HCT116 (cell line): ENCODE measurements around the gene MAIP1. TPM values are rescaled to one million over a fixed set of nuclear protein-coding genes. Genes with fewer than 3 reads are reported as not detected.
A peak's percentile ranks its signal among the peaks of the same experiment; 100 is the strongest.

Experiments
- ATAC-seq: fragments of 200-7000 bp; cut with Tn5 transposase; 2 replicates; pipeline ENCODE4 v1.9.1; 2020; ENCODE audit warnings: mild to moderate bottlenecking, moderate library complexity
- Bru-seq: library from RNA; stranded (reverse); fragments of 400-500 nt; gene quantifications from one replicate; lab custom pipeline; 2021; lab: Mats Ljungman, UMichigan
- BruChase-seq, 2 experiments: library from RNA; stranded (reverse); fragments of 400-500 nt; gene quantifications; one replicate each; lab custom pipeline; 2021; lab: Mats Ljungman, UMichigan
- BruUV-seq: library from RNA; stranded (reverse); fragments of 400-500 nt; replicated peaks from 2 replicates; lab custom pipeline; 2021; lab: Mats Ljungman, UMichigan
- CTCF ChIA-PET: fragments of 300-600 bp; sonication (Branson Sonifier 250); formaldehyde crosslinking; loops from one replicate; lab custom pipeline; 2021; ENCODE audit warnings: antibody characterized with exemption; lab: Charles Lee
- POLR2A ChIA-PET: fragments of 300-600, 350-600 bp; sonication (Branson Sonifier 250); formaldehyde crosslinking; loops from one replicate; lab custom pipeline; 2021; ENCODE audit warnings: antibody characterized with exemption; lab: Charles Lee
- RAD21 ChIA-PET, 2 experiments: fragments of 300-600 bp; sonication (Branson Sonifier 250); formaldehyde crosslinking; loops; one replicate each; lab custom pipeline; 2023; ENCODE audit warnings: low total read pairs in 2 of 2; ENCODE audit not compliant: uncharacterized antibody in 2 of 2, unreplicated experiment in 2 of 2, low non-redundant PET in 1 of 2; lab: Charles Lee
- DNase-seq: peaks from one replicate; pipeline ENCODE4 v3.0.0-alpha.2; 2010; ENCODE audit warnings: low read depth, low spot score
- H2AFZ ChIP-seq: fragments of 200-600 bp; shearing (Covaris generic), sonication (generic); 2 replicates; pipeline ENCODE4 v1.6.1; 2017; ENCODE audit warnings: low read depth, mixed run types, mixed read lengths, antibody characterized with exemption, low read length; ENCODE audit not compliant: poor library complexity, severe bottlenecking
- H3K27ac ChIP-seq: 2 replicates; pipeline ENCODE4 v1.5.1; 2012; ENCODE audit warnings: low read depth, low read length
- H3K27me3 ChIP-seq: fragments of 200-600 bp; sonication (generic); 2 replicates; pipeline ENCODE4 v1.6.1; 2016; ENCODE audit warnings: mixed run types, low read length, mixed read lengths; ENCODE audit not compliant: insufficient read depth
- H3K36me3 ChIP-seq, 2 experiments: fragments of 200-500 bp in 1 of 2; fragments of 200-600 bp in 1 of 2; sonication (Bioruptor generic) in 1 of 2; sonication (generic) in 1 of 2; 2 replicates each; pipeline versions ENCODE4 v1.5.1 to v1.6.1; 2014 to 2016; ENCODE audit warnings: low read length in 2 of 2, inconsistent platforms in 1 of 2, mixed read lengths in 1 of 2, mixed run types in 1 of 2; ENCODE audit not compliant: insufficient read depth in 2 of 2, control insufficient read depth in 1 of 2
- H3K4me1 ChIP-seq, 2 experiments: fragments of 200-600 bp in 1 of 2; sonication (generic) in 1 of 2; 2 replicates each; pipeline versions ENCODE4 v1.5.1 to v1.6.1; 2012 to 2017; ENCODE audit warnings: low read length in 2 of 2, inconsistent platforms in 1 of 2, mild to moderate bottlenecking in 1 of 2, mixed read lengths in 1 of 2, mixed run types in 1 of 2, moderate library complexity in 1 of 2; ENCODE audit not compliant: insufficient read depth in 2 of 2, control insufficient read depth in 1 of 2
- H3K4me2 ChIP-seq: fragments of 200-600 bp; sonication (generic); 2 replicates; pipeline ENCODE4 v1.6.1; 2017; ENCODE audit warnings: mixed run types, low read length, mixed read lengths
- H3K4me3 ChIP-seq, 2 experiments: fragments of 200-600 bp in 1 of 2; sonication (generic) in 1 of 2; replicated peaks in 1 of 2; 2 replicates each; pipeline ENCODE4 v1.5.1; 2011 to 2016; ENCODE audit warnings: low read length in 2 of 2, control low read depth in 1 of 2, low read depth in 1 of 2, mild to moderate bottlenecking in 1 of 2, mixed read lengths in 1 of 2, mixed run types in 1 of 2
- H3K79me2 ChIP-seq: fragments of 200-600 bp; sonication (generic); 2 replicates; pipeline ENCODE4 v1.6.1; 2017; ENCODE audit warnings: mild to moderate bottlenecking, mixed run types, low read length, moderate library complexity, mixed read lengths; ENCODE audit not compliant: insufficient read depth
- H3K9ac ChIP-seq: fragments of 200-600 bp; sonication (generic); 2 replicates; pipeline ENCODE4 v1.6.1; 2016; ENCODE audit warnings: low read length, mixed read lengths
- H3K9me2 ChIP-seq: fragments of 200-600 bp; sonication (generic), shearing (Covaris generic); 2 replicates; pipeline ENCODE4 v1.6.1; 2017; ENCODE audit warnings: mixed run types, mild to moderate bottlenecking, moderate library complexity; ENCODE audit not compliant: insufficient read depth
- H3K9me3 ChIP-seq, 2 experiments: fragments of 200-500 bp in 1 of 2; fragments of 200-600 bp in 1 of 2; sonication (Bioruptor generic) in 1 of 2; sonication (generic) in 1 of 2; 2 replicates each; pipeline ENCODE4 v1.6.1; 2014 to 2017; ENCODE audit warnings: low read length in 2 of 2, mixed read lengths in 2 of 2, inconsistent platforms in 1 of 2, low read depth in 1 of 2, mild to moderate bottlenecking in 1 of 2, mixed run types in 1 of 2, moderate library complexity in 1 of 2; ENCODE audit not compliant: control insufficient read depth in 1 of 2, insufficient read depth in 1 of 2
- H4K20me1 ChIP-seq: fragments of 200-600 bp; sonication (generic), shearing (Covaris generic); 2 replicates; pipeline ENCODE4 v1.6.1; 2017; ENCODE audit warnings: mixed run types, mild to moderate bottlenecking, moderate library complexity; ENCODE audit not compliant: insufficient read depth
- CBX3 ChIP-seq: IDR thresholded peaks from 2 replicates; pipeline ENCODE4 v1.6.1; 2012; ENCODE audit warnings: low read depth
- CEBPB ChIP-seq: IDR thresholded peaks from 2 replicates; pipeline ENCODE4 v1.6.1; 2012; ENCODE audit warnings: low read depth
- EGR1 ChIP-seq: IDR thresholded peaks from 2 replicates; pipeline ENCODE4 v1.6.1; 2012; ENCODE audit warnings: low read depth
- ELF1 ChIP-seq: IDR thresholded peaks from 2 replicates; pipeline ENCODE4 v1.6.1; 2012; ENCODE audit warnings: low read depth, borderline replicate concordance
- FOSL1 ChIP-seq: IDR thresholded peaks from 2 replicates; pipeline ENCODE4 v1.6.1; 2012; ENCODE audit warnings: low read depth
- JUND ChIP-seq: IDR thresholded peaks from 2 replicates; pipeline ENCODE4 v1.6.1; 2012
- POLR2A ChIP-seq: IDR thresholded peaks from 2 replicates; pipeline ENCODE4 v1.7.0; 2011; ENCODE audit warnings: borderline replicate concordance; ENCODE audit not compliant: insufficient read depth, insufficient read length; ENCODE audit errors: extremely low read depth
- POLR2AphosphoS5 ChIP-seq: IDR thresholded peaks from 2 replicates; pipeline ENCODE4 v1.6.1; 2011; ENCODE audit warnings: mild to moderate bottlenecking, low read depth, low read length, moderate library complexity
- SIN3A ChIP-seq: IDR thresholded peaks from 2 replicates; pipeline ENCODE4 v1.6.1; 2012; ENCODE audit warnings: low read depth
- SP1 ChIP-seq: IDR thresholded peaks from 2 replicates; pipeline ENCODE4 v1.6.1; 2012; ENCODE audit warnings: low read depth
- SRF ChIP-seq: IDR thresholded peaks from 2 replicates; pipeline ENCODE4 v1.6.1; 2012; ENCODE audit warnings: low read depth
- ZNF274 ChIP-seq: fragments of 200-500 bp; sonication (Bioruptor generic); IDR thresholded peaks from 2 replicates; pipeline ENCODE4 v1.6.1; 2014; ENCODE audit warnings: mild to moderate bottlenecking, low read depth, low read length, inconsistent platforms
- intact Hi-C: fragments of 100-400 bp; cut with micrococcal nuclease; formaldehyde crosslinking; loops from 2 replicates; pipeline ENCODE4 v1.10.0; 2022
- long read RNA-seq: library from polyadenylated mRNA; unstranded; transcript quantifications from one replicate; pipeline ENCODE4 v2.0.0, GENCODE V29; 2021; ENCODE audit not compliant: unreplicated experiment
- polyA plus RNA-seq: library from polyadenylated mRNA; unstranded; fragments of >200 nt; gene quantifications from 2 replicates; pipeline ENCODE4 v1.2.1, GENCODE V29; 2012; ENCODE audit warnings: missing spikeins
- total RNA-seq: library from RNA; stranded (reverse); gene quantifications from one replicate; pipeline ENCODE4 v1.2.1, GENCODE V29; 2021; ENCODE audit not compliant: unreplicated experiment
- TF ChIP-seq, protein P1 (sequence below): IDR thresholded peaks from 2 replicates; pipeline ENCODE4 v1.6.1; 2012
- TF ChIP-seq, protein P2 (sequence below), 3 experiments: fragments of 200-600 bp in 1 of 3; sonication (generic) in 1 of 3; IDR thresholded peaks in 2 of 3; conservative IDR thresholded peaks in 1 of 3; 2 replicates each; pipeline ENCODE4 v1.5.1; 2012 to 2017; ENCODE audit warnings: low read depth in 2 of 3, low read length in 2 of 3, antibody characterized with exemption in 1 of 3, borderline replicate concordance in 1 of 3, control low read depth in 1 of 3, mild to moderate bottlenecking in 1 of 3, mixed read lengths in 1 of 3, mixed run types in 1 of 3, moderate library complexity in 1 of 3; ENCODE audit not compliant: insufficient read depth in 1 of 3
- TF ChIP-seq, protein P3 (sequence below): IDR thresholded peaks from 2 replicates; pipeline ENCODE4 v1.6.1; 2012; ENCODE audit warnings: low read depth
- TF ChIP-seq, protein P4 (sequence below): IDR thresholded peaks from 2 replicates; pipeline ENCODE4 v1.6.1; 2012

MAIP1 gene, protein sequence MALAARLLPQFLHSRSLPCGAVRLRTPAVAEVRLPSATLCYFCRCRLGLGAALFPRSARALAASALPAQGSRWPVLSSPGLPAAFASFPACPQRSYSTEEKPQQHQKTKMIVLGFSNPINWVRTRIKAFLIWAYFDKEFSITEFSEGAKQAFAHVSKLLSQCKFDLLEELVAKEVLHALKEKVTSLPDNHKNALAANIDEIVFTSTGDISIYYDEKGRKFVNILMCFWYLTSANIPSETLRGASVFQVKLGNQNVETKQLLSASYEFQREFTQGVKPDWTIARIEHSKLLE
- total RNA-seq (32.5 TPM), Bru-seq, nascent RNA (percentile 87 among the genes with signal in this experiment), BruChase-seq, experiment 1, labeled RNA remaining after a 6-hour chase (percentile 77 among the genes with signal in this experiment), BruChase-seq, experiment 2, labeled RNA remaining after a 2-hour chase (percentile 78 among the genes with signal in this experiment)
- polyA plus RNA-seq, result 24.3 and 25.7 TPM in 2 replicates
- long read RNA-seq, transcript MAIP1-202 (5 exons, 1,386 nt), result major isoform, 26 of 37 reads
- long read RNA-seq, partial matches to known transcripts, result 1 of 37 reads
- long read RNA-seq, other reads (novel, unspliced or antisense), result 10 of 37 reads

DNA sequence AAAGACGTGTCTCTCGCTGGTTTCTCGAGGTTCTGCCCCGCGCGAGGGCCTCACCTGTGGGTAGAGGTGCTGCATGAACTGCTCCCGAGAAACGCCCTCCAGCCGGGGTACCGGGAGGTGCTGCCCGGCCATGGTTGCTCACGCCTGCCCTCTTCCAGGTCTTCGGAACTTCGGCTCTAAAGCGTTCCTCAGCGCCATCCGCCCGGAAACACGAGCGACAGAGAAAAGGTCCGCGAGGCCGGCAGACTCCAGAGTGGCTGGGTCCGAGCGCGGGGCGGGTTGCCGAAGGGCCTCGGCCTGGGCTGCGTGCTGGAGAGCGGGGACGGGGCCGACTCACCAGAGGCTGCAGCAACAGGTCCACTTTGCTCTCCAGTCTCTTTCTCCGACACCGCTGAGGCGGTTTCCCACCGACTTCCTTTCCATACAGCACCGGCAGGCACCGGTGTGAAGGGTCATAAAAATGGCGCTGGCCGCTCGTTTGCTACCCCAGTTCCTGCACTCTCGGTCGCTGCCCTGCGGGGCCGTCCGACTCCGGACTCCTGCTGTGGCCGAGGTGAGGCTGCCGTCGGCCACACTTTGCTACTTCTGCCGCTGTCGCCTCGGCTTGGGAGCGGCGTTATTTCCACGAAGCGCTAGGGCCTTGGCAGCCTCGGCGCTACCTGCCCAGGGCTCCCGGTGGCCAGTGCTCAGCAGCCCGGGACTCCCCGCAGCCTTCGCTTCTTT lies at the start of gene MAIP1, which contains the start of gene TYW5:
TSS of gene MAIP1 (plus strand) at position 244 of the 723 bp plus-strand sequence. CDS start at position 461, 217 bp downstream.
TSS of gene TYW5 (minus strand) at position 153 of the 723 bp plus-strand sequence. CDS start at position 132, 21 bp downstream.
- ATAC-seq, result peak; percentile 87
- Histone ChIP-seq H3K79me2 (peaks cover 91% of the 10 kb centered on the region), H2AFZ (peak within 1 kb of the TSS; percentile 77), H3K9me2 (no peaks in the 10 kb centered on the region), H3K27ac (peak within 1 kb of the TSS; percentile 84), H3K36me3 (peaks cover 6 to 13% of the 10 kb centered on the region in 2 experiments; a peak in 3 of 4 replicates), H3K4me1 (peaks cover 7 to 16% of the 10 kb centered on the region in 2 experiments; a peak in 2 of 4 replicates), H3K9me3 (no peaks in the 10 kb centered on the region), H3K4me2 (peak within 1 kb of the TSS; percentile 89), H3K4me3 (peak within 1 kb of the TSS; percentile 82 to 88), H4K20me1 (no peaks in the 10 kb centered on the region), H3K9ac (peak within 1 kb of the TSS; percentile 92), H3K27me3 (no peaks in the 10 kb centered on the region)
- peak; percentile 79 for DNase-seq
- ChIA-PET RAD21 (no interaction called here), CTCF (no interaction called here), POLR2A (no interaction called here)
- no TSS peak for BruUV-seq
- intact Hi-C loops, result no loop called here
- TF ChIP-seq FOSL1 (no peak), JUND (no peak), CBX3 (peak; percentile 76; the same call in 1 of the 2 replicates), POLR2AphosphoS5 (peak; percentile 94), ELF1 (peak; percentile 51; the same call in 1 of the 2 replicates), CEBPB (no peak), SIN3A (peak; percentile 72; the same call in 1 of the 2 replicates), EGR1 (peak; percentile 75; the same call in 1 of the 2 replicates), SP1 (peak; percentile 79), SRF (no peak; the same call in 1 of the 2 replicates), POLR2A (peak; percentile 61), ZNF274 (no peak)
- TF ChIP-seq, protein P1, sequence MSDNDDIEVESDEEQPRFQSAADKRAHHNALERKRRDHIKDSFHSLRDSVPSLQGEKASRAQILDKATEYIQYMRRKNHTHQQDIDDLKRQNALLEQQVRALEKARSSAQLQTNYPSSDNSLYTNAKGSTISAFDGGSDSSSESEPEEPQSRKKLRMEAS, result peak; percentile 88
- TF ChIP-seq, protein P2, sequence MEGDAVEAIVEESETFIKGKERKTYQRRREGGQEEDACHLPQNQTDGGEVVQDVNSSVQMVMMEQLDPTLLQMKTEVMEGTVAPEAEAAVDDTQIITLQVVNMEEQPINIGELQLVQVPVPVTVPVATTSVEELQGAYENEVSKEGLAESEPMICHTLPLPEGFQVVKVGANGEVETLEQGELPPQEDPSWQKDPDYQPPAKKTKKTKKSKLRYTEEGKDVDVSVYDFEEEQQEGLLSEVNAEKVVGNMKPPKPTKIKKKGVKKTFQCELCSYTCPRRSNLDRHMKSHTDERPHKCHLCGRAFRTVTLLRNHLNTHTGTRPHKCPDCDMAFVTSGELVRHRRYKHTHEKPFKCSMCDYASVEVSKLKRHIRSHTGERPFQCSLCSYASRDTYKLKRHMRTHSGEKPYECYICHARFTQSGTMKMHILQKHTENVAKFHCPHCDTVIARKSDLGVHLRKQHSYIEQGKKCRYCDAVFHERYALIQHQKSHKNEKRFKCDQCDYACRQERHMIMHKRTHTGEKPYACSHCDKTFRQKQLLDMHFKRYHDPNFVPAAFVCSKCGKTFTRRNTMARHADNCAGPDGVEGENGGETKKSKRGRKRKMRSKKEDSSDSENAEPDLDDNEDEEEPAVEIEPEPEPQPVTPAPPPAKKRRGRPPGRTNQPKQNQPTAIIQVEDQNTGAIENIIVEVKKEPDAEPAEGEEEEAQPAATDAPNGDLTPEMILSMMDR (IDR thresholded peaks at IDR 0.05 in 2 of 3, conservative IDR thresholded peaks at IDR 0.05 in 1 of 3; ENCODE audit: borderline replicate concordance in 1 of 3, insufficient read depth in 1 of 3, low read depth in 2 of 3, low read length in 2 of 3), result 0 out of 6 replicates have a peak, but pooled peaks of 2 of the 3 experiments have one; percentile 6 to 15
- TF ChIP-seq, protein P3, sequence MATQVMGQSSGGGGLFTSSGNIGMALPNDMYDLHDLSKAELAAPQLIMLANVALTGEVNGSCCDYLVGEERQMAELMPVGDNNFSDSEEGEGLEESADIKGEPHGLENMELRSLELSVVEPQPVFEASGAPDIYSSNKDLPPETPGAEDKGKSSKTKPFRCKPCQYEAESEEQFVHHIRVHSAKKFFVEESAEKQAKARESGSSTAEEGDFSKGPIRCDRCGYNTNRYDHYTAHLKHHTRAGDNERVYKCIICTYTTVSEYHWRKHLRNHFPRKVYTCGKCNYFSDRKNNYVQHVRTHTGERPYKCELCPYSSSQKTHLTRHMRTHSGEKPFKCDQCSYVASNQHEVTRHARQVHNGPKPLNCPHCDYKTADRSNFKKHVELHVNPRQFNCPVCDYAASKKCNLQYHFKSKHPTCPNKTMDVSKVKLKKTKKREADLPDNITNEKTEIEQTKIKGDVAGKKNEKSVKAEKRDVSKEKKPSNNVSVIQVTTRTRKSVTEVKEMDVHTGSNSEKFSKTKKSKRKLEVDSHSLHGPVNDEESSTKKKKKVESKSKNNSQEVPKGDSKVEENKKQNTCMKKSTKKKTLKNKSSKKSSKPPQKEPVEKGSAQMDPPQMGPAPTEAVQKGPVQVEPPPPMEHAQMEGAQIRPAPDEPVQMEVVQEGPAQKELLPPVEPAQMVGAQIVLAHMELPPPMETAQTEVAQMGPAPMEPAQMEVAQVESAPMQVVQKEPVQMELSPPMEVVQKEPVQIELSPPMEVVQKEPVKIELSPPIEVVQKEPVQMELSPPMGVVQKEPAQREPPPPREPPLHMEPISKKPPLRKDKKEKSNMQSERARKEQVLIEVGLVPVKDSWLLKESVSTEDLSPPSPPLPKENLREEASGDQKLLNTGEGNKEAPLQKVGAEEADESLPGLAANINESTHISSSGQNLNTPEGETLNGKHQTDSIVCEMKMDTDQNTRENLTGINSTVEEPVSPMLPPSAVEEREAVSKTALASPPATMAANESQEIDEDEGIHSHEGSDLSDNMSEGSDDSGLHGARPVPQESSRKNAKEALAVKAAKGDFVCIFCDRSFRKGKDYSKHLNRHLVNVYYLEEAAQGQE, result no peak
- TF ChIP-seq, protein P4, sequence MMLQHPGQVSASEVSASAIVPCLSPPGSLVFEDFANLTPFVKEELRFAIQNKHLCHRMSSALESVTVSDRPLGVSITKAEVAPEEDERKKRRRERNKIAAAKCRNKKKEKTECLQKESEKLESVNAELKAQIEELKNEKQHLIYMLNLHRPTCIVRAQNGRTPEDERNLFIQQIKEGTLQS, result no peak; the same call in 1 of the 2 replicates
